GM13977 (cell line): ENCODE results near the gene HIF1AN.

ENCODE experiments used
- DNase-seq: peaks from one replicate; pipeline ENCODE4 v3.0.0; 2012; ENCODE audit warnings: low spot score
- CTCF ChIP-seq: IDR thresholded peaks from 2 replicates; pipeline ENCODE4 v1.5.1; 2012; ENCODE audit warnings: mild to moderate bottlenecking, control low read depth; ENCODE audit not compliant: insufficient read depth; ENCODE audit errors: extremely low read depth, missing control alignments
- in situ Hi-C: fragments of 300-500 bp; cut with MboI; formaldehyde crosslinking; loops from one replicate; pipeline ENCODE4 v1.12.0; 2022; ENCODE audit warnings: low sequenced_read_pairs, low pct_unique_long_range_greater_than_20kb, mixed read lengths, inconsistent platforms; ENCODE audit not compliant: unreplicated experiment

Gene HIF1AN

GRCh38 chr10:100518761-100519241 is 16.9 kb upstream of the HIF1AN start:
- in situ Hi-C loops = loop anchor here (10.0 kb wide), 1 partner anchor 184 kb away; the partner anchor contains the start of gene PKD2L1
- peak; percentile 60 for DNase-seq
- peak; percentile 63 for TF ChIP-seq CTCF

- no peak for DNase-seq
- TF ChIP-seq CTCF = no peak
- in situ Hi-C loops = loop anchor here (10.0 kb wide), 1 partner anchor 185 kb away; the partner anchor contains the start of gene PKD2L1
Measured at GRCh38 chr10:100519311-100520051, 16.3 kb upstream of the HIF1AN start, which contains the start of gene SEC31B. Gene SEC31B (minus strand): TSS chr10:100519861. CDS start chr10:100516952, 2,909 bp downstream.

- in situ Hi-C loops = no loop called here
Measured at GRCh38 chr10:100520811-100521210, 14.9 kb upstream of the HIF1AN start.

GRCh38 chr10:100522107-100522801 is 13.5 kb upstream of the HIF1AN start:
- in situ Hi-C loops = no loop called here
- no peak for DNase-seq
- no peak for TF ChIP-seq CTCF

More at GRCh38 chr10:100520811-100521210, 14.9 kb upstream of the HIF1AN start:
- no peak for DNase-seq
- TF ChIP-seq CTCF = no peak

GRCh38 chr10:100522945-100523344 is 12.8 kb upstream of the HIF1AN start:
- DNase-seq = no peak

More at GRCh38 chr10:100522945-100523344, 12.8 kb upstream of the HIF1AN start:
- in situ Hi-C loops = no loop called here
- TF ChIP-seq CTCF = no peak
